Mesothelial cell of epicardium (in vitro differentiated cells): Measurements from ENCODE around the gene ANXA7. TPM values are rescaled to one million over a fixed set of nuclear protein-coding genes. Genes with fewer than 3 reads are reported as not detected.

Experiments used
- DNase-seq, 2 experiments: peaks; one replicate each; pipeline ENCODE4 v3.0.0; 2021; ENCODE audit warnings: low spot score in 2 of 2; ENCODE audit not compliant: unreplicated experiment in 2 of 2
- H3K27ac Mint-ChIP-seq: 2 replicates; pipeline ENCODE4 v1.8.0; 2021; ENCODE audit warnings: mixed read lengths
- H3K27me3 Mint-ChIP-seq: 2 replicates; pipeline ENCODE4 v1.8.0; 2021; ENCODE audit warnings: low read depth, mixed read lengths
- H3K36me3 Mint-ChIP-seq: 2 replicates; pipeline ENCODE4 v1.8.0; 2021; ENCODE audit warnings: mixed read lengths
- H3K4me1 Mint-ChIP-seq: 2 replicates; pipeline ENCODE4 v1.8.0; 2021; ENCODE audit warnings: mixed read lengths
- H3K4me3 Mint-ChIP-seq: 2 replicates; pipeline ENCODE4 v1.8.0; 2021; ENCODE audit warnings: mild to moderate bottlenecking, moderate library complexity, mixed read lengths
- H3K9me3 Mint-ChIP-seq: 2 replicates; pipeline ENCODE4 v1.8.0; 2021; ENCODE audit warnings: mixed read lengths
- total RNA-seq: library from RNA; stranded (reverse); gene quantifications from 3 replicates; pipeline ENCODE4 v1.2.1, GENCODE V29; 2021
- TF ChIP-seq, protein P1 (sequence below): fragments of 200-600 bp; sonication (generic); IDR thresholded peaks from one replicate; pipeline ENCODE4 v1.5.0; 2021; ENCODE audit warnings: antibody characterized with exemption; ENCODE audit not compliant: unreplicated experiment

The ANXA7 gene
- total RNA-seq, 1 donor from 2014 or later, result 39.4 TPM

DNA sequence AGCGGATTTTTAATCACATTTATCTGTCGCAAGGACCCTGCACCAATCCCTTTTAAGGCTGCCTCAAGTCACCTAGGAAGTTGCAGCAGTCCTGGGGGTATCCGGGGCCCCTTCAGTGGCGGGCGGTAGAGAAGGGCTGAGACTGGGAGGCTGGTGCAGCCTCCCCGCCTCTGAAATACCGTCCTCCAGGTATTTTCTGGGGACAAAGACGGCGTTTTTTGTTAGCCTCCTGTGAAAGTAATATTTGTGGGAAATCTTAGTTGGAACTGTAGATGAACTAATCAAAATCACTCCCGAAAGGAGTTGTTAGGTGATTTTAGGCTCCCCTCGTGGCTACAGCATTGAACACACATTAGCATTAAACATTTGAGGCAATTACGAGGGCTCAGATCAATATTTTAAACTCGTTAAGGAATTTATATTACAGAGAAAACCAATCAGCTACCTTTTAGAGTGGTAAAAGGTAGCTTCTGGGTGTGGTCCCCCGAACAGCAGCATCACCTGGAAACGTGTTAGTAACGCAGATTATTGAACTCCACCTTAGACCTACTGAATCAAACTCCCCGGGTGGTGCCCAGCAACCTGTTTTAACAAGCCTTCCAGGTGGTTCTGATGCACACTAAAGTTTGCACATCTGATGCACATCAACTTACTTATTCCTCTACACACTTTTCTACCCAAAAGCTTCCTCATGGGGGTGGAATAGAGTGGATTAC, 530 bp upstream of the ANXA7 start:
- Mint-ChIP-seq H3K27ac (peak overlapping the region; percentile 89), H3K4me3 (peak overlapping the region; percentile 78), H3K4me1 (peaks cover 24% of the 10 kb centered on the region), H3K9me3 (no peaks in the 10 kb centered on the region), H3K36me3 (peaks cover 1% of the 10 kb centered on the region), H3K27me3 (peaks cover 6% of the 10 kb centered on the region)
- no peak for DNase-seq
- TF ChIP-seq, protein P1, sequence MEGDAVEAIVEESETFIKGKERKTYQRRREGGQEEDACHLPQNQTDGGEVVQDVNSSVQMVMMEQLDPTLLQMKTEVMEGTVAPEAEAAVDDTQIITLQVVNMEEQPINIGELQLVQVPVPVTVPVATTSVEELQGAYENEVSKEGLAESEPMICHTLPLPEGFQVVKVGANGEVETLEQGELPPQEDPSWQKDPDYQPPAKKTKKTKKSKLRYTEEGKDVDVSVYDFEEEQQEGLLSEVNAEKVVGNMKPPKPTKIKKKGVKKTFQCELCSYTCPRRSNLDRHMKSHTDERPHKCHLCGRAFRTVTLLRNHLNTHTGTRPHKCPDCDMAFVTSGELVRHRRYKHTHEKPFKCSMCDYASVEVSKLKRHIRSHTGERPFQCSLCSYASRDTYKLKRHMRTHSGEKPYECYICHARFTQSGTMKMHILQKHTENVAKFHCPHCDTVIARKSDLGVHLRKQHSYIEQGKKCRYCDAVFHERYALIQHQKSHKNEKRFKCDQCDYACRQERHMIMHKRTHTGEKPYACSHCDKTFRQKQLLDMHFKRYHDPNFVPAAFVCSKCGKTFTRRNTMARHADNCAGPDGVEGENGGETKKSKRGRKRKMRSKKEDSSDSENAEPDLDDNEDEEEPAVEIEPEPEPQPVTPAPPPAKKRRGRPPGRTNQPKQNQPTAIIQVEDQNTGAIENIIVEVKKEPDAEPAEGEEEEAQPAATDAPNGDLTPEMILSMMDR, result no peak

DNA sequence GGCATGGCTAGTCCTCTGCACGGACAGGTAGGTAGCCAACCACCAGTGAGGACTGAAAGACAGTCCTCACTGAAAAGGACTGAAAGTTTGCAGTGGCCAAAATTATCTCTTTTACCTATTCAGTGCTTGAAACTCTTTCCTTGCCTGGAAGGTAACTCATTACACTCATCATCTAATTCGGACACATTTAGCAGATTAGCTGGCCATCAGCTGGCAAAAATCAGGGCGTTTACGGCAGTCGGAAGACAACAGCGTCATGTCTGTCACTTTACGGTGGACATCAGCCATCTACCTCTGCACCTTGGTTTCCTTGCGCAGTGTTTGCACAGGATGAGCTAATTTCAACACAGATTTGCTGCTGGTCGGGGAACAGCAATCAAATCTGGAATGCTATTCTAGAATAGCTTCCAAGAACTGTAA, 740 bp downstream of the ANXA7 start:
- Mint-ChIP-seq H3K27me3 (peaks cover 6% of the 10 kb centered on the region), H3K36me3 (peaks cover 1% of the 10 kb centered on the region), H3K4me1 (peaks cover 24% of the 10 kb centered on the region), H3K27ac (peak overlapping the region; percentile 94), H3K9me3 (no peaks in the 10 kb centered on the region), H3K4me3 (peak overlapping the region; percentile 78)
- TF ChIP-seq, protein P1, result no peak
- DNase-seq, result no peak

DNA sequence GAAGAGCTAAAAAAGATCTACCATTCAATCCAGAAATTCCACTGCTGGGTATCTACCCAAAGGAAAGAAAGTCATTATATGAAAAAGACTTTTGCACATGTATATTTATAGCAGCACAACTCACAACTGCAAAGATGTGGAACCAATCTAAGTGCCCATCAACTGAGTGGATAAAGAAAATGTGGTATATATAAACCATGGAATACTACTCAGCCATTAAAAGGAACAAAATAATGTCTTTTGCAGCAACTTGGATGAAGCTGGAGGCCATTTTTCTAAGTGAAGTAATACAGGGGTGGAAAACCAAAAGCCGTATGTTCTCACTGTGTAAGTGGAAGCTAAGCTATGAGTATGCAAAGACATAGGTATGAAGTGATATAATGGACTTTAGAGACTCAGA, 3.0 kb downstream of the ANXA7 start:
- TF ChIP-seq, protein P1, result no peak
- DNase-seq, result no peak
- Mint-ChIP-seq H3K4me1 (peaks cover 24% of the 10 kb centered on the region), H3K36me3 (peaks cover 1% of the 10 kb centered on the region), H3K4me3 (no peak overlapping the region), H3K27me3 (peaks cover 6% of the 10 kb centered on the region), H3K9me3 (no peaks in the 10 kb centered on the region), H3K27ac (no peak overlapping the region)

DNA sequence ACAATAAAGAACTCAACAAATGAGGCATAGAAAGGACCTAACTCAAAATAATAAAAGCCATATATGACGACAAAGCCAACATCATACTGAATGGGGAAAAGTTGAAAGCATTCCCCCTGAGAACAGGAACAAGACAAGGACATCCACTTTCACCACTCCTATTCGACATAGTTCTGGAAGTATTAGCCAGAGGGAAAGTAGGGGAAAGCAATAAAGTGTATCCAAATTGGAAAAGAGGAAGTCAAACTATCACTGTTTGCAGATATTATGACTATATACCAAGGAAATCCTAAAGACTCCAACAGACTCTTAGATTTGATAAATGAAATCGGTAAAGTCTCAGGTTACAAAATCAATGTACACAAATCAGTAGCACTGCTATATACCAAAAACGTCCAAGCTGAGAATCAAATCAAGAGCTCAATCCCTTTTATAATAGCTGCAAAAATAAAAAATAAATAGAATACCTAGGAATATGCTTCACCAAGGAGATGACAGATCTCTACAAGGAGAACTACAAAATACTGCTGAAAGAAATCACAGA, 4.8 kb downstream of the ANXA7 start:
- Mint-ChIP-seq H3K4me1 (peaks cover 13% of the 10 kb centered on the region), H3K4me3 (no peak overlapping the region), H3K36me3 (peaks cover 1% of the 10 kb centered on the region), H3K27ac (no peak overlapping the region), H3K27me3 (no peaks in the 10 kb centered on the region), H3K9me3 (no peaks in the 10 kb centered on the region)
- TF ChIP-seq, protein P1, result no peak
- DNase-seq, result no peak

DNA sequence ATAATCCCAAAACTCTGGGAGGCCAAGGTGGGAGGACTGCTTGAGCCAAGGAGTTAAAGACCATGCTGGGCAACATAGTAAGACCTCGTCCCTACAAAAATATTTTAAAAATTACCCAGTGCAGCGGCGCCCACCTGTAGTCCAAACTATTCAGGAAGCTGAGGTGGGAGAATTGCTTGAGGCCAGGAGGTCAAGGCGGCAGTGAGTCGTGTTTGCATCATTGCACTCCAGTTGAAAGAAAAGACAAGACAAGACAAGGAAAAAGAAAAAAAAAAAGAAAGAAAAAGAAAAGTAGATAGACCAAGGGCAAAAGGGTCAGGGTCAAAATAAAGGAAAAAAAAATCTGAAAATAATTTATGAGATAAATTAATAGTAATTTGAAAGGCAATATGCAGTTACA, 5.8 kb downstream of the ANXA7 start:
- Mint-ChIP-seq H3K4me3 (no peak overlapping the region), H3K27ac (no peak overlapping the region)
- TF ChIP-seq, protein P1, result no peak

More for the DNA sequence above, 5.8 kb downstream of the ANXA7 start:
- no peak for DNase-seq
- peaks cover 1% of the 10 kb centered on the region for H3K36me3 Mint-ChIP-seq
- peaks cover 10% of the 10 kb centered on the region for H3K4me1 Mint-ChIP-seq
- H3K9me3 Mint-ChIP-seq, result no peaks in the 10 kb centered on the region
- no peaks in the 10 kb centered on the region for H3K27me3 Mint-ChIP-seq
